Nucleus accumbens (tissue), 56 donors: ENCODE data around the gene GUCA2A.

Source experiments
- DNase-seq, 56 donors: peaks; one replicate each; lab custom pipeline; 2025; lab: John Stamatoyannopoulos, UW

Gene GUCA2A

GRCh38 chr1:42158189-42158588, 6.4 kb downstream of the GUCA2A start:
- no peak for DNase-seq

- DNase-seq: no peak
Observed at GRCh38 chr1:42157667-42158066, 6.9 kb downstream of the GUCA2A start.

- no peak for DNase-seq
Observed at GRCh38 chr1:42155362-42155761, 9.2 kb downstream of the GUCA2A start.

- no peak for DNase-seq
Observed at GRCh38 chr1:42154685-42155084, 9.9 kb downstream of the GUCA2A start.

- no peak for DNase-seq
Observed at GRCh38 chr1:42153624-42154023, 10.9 kb downstream of the GUCA2A start.

GRCh38 chr1:42152907-42153600, 11.5 kb downstream of the GUCA2A start, which contains the start of gene GUCA2B:
Gene GUCA2B, plus strand, starts transcription at chr1:42153410. Its CDS starts 41 bp downstream, at chr1:42153451.
- DNase-seq: no peak

- no peak for DNase-seq
Observed at GRCh38 chr1:42152119-42152518, 12.4 kb downstream of the GUCA2A start.

- no peak for DNase-seq
Observed at GRCh38 chr1:42150651-42151050, 13.9 kb downstream of the GUCA2A start.

GRCh38 chr1:42148166-42148565, 16.4 kb downstream of the GUCA2A start:
- DNase-seq: no peak

GRCh38 chr1:42146626-42147320, 17.8 kb downstream of the GUCA2A start:
- DNase-seq: peak in 28 of 56 donors; percentile 9 to 83 (median 28)

GRCh38 chr1:42145764-42146625, 18.6 kb downstream of the GUCA2A start:
- no peak for DNase-seq

- no peak for DNase-seq
Observed at GRCh38 chr1:42145389-42145716, 19.2 kb downstream of the GUCA2A start.

- no peak for DNase-seq
Observed at GRCh38 chr1:42144711-42145388, 19.7 kb downstream of the GUCA2A start.

GRCh38 chr1:42143896-42144710, 20.4 kb downstream of the GUCA2A start:
- DNase-seq: no peak

GRCh38 chr1:42142894-42143675, 21.5 kb downstream of the GUCA2A start:
- DNase-seq: no peak

GRCh38 chr1:42141978-42142377, 22.6 kb downstream of the GUCA2A start:
- no peak for DNase-seq

- no peak for DNase-seq
Observed at GRCh38 chr1:42140191-42140590, 24.4 kb downstream of the GUCA2A start.

GRCh38 chr1:42139444-42139843, 25.1 kb downstream of the GUCA2A start:
- no peak for DNase-seq

- no peak for DNase-seq
Observed at GRCh38 chr1:42138586-42138985, 26.0 kb downstream of the GUCA2A start.
